Inflammatory macrophage treated with lipopolysaccharide for 4 hours (primary cell): ENCODE measurements around the gene MLXIPL.
A peak's percentile ranks its signal among the peaks of the same experiment; 100 is the strongest.
"Not testable (repeated sequence)": the region's sequence is repeated elsewhere in the genome, so short reads cannot be mapped to it uniquely, and the experiment has no call there.

Source experiments
- DNase-seq: peaks from one replicate; pipeline ENCODE4 v3.0.0-alpha.2; 2020

The MLXIPL gene

DNA sequence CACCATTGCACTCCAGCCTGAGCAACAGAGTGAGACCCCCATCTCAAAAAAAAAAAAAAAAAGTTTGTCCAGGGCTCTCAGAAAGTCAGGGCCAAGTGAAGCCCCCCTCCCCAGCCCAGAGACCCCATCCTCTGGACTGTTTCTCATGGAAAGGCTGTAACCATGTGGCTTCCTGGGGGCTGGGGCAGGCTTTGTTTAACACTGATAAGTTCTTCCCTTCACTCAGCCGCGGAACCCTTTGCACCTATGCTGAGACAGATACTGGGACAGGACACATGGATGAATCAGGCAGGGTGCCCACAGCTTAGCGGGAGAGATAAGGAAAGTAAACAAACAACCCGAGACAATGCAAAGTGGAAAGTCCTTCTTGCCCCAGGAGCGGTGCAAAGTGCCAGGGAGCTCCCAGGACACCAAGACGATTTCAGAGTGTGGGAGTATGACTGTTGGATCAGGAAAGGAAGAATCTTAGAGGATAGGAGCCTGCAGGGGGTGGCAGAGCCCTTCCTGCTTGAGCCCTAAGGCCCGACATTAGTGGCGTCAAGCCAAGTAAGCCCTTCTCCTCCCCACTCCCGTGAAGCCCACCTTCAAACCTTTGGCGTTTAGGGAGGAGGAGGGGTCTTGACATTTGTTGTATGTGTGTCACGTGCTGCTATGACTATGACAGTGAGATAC, 11.6 kb downstream of the MLXIPL start:
- peak; percentile 31 for DNase-seq

DNA sequence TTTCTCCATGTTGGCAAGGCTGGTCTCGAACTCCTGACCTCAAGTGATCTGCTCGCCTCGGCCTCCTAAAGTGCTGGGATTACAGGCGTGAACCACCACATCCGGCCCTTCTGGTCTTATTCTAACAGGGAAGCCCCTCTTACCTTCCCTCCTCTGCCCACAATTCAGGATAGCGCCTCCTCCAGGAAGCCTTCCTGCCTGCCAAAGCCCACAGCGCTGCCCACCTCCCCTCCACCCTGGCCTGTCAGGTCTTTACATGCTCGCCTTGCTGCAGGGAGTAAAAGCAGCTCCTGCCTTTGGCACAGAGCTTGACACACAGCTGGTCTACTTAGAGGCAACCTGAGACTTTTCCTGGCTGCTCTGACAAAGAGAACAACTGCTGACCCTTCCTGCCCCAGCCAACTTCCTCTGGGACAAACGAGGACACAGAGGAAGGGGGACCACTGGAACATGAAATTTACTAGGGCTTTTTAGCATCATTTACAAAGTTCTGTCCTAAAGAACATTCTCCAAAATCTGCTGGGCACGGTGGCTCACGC, 13.2 kb downstream of the MLXIPL start:
- no peak for DNase-seq

- DNase-seq = no peak
Measured at GRCh38 chr7:73610105-73610504, 14.2 kb downstream of the MLXIPL start.

DNA sequence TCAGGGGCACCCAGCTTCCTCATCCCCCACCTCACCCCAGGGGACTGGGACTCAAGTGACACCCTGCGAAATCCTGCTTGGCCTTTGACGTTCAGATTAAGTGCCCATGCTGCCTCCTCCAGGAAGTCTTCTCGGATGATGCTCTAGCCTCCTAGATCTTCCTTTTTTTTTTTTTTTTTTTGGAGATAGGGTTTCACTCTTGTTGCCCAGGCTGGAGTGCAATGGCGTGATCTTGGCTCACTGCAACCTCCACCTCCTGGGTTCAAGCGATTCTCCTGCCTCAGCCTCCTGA, 16.7 kb downstream of the MLXIPL start:
- not testable (repeated sequence) for DNase-seq

GRCh38 chr7:73606801-73607691, 17.3 kb downstream of the MLXIPL start:
- peak; percentile 30 for DNase-seq

DNA sequence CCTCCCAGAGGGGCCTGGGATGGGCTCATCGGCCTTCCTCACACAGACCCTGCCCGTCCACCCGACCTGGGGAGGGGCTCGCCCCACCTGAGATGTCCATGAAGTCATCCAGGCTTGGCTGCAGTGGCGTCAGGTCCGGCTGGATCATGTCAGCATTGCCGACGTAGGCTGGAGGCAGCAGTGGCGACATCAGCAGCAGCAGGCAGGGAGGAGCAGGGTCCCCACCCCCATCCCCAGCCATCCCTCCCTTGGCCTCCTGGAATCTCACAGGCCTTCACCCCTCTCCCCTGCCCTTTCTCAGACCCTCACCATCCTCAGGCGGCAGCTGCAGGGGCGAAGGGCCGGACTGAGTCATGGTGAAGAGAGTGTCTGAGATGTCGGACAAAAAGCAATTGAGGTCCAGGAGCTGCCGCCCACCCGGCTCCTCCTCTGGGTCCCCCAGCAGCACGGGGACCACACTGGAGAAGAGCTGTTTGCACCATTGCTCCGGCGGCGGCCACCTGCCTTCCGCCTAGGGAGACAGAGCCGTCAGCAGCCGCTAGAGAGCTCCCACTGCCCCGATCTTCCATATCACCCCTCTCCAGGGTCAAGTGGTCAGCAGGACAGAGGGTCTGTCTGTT, 18.6 kb downstream of the MLXIPL start:
- no peak for DNase-seq

DNA sequence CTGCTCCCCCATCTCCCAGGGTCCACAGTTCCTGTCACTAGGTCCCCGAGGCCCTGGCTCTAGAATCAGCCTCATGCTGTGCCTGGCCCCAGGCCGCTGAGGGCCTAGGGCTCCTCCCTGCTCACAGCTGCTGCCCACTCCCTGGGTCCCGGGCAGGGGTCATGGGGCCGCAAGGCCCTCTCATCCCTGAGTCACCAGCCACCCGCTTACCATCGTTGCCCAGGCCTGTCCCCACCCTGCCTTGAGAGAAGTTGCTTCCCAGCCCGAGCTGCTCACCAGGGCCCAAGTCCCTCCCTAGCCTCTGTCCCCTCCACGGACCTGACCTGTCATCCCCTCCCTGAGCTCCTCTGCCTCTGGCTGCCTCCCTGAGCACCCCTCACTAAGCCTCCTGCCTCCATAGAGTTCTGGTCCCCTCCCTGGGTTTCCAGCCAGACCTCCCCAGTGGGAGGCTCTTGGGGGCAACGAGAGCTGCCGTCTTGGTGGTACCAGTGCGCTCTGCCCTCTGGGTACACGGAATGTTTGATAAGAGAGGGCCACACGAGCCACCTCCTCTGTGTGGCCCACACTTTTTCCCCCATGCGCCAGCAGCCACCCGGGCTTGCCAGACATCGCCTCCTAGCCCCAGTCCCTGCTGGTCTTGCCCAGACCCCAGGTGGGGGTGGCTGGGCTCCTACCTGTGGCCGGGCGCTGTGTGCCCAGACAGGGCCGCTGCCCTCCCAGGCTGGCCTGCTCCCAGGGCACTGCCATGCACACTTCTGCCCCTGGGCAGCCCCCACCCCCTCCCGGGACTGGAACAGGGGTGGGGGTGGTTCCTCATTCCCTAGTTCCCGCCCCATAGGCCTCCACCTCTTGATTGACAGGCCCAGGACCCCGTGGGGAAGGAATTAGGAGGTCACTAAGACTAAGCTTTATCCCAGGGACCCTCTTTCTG, 21.3 kb downstream of the MLXIPL start:
- peak; percentile 75 for DNase-seq

DNA sequence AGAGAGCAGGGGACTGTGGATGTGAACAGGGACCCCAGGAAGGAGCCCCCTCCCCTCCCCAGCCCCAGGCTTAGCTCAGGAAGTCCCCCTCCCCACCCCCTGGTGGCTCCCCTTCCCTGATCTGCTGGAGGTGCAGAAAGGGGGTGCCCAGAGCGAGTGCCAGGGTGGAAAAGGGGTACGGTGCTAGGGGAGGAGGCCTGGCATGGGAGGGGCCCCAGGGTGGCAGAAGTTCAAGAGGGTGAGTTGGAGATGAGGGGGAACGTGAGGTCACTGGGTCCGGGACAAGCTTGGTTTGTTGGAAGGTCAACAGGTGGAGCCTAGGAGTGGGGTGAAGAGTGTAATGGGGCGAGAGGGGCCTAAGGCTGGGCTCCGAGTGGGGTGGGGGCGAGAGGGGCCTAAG, 24.4 kb downstream of the MLXIPL start:
- DNase-seq = no peak

DNA sequence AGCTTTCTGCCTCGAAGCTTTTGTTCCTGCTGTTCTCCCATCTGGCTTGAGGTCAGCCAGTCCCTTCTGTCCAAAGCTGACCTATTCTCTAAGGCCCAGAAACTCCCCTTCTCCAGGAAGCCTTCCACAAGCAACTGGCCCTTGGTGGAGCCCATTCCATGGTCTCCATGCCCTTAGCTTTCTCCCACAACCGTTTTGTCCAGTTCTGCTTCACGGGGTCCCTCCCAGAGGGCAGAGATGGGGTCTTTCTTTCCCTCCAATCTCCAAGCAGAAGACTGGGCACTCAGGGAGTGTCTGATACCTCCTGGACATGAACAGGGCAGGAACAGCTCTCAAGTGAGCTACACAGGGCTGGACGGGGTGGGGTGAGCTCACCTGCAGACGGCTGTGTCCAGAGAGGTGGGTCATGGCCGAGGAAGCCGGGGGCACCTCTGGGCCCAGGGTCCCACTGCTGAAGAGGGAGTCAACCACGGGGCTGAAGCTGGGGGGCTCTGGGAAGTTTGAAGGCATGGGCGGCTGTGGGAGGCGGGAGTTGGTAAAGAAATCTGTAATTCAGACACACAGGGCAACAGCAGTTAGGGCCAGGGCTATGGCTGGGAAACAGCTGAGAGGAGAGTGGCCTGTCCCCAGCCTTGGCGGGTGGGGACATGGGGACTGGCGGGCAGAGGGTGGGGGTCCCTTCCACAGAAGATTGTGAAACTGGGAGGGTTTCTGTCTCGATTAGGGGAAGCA, 25.0 kb downstream of the MLXIPL start:
- no peak for DNase-seq

DNA sequence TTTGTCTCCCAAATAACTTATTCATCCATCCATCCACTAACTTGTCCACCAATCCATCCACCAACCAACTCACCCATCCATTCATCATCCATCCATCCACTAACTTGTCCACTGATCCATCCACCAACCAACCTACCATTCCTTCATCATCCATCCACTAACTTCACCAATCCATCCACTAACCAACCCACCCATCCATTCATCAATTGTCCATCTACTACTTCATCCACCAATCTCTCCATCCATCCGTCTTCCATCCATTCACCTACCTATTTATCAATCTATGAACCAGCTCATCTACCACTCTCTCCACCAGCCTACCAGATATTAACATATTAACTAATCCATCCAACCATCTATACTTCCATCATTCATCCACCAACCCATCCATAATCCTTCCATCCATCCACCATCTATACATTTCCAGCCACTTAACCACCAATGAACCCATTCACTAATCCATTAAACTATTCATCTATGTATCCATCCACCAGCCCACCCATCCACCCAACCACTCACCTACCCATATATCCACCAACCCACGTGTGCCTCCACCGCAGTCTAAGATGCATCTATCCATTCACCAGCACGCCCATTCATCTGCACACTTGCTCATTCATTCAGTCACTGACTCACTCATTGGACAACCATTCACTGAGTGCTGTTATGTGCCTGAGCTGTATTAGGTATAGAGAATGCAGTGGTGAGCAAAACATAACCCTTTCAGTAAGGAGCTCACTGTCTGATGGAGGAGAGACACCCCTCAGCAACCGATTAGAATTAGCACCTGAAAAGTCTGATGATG, 26.1 kb downstream of the MLXIPL start:
- no peak for DNase-seq

GRCh38 chr7:73596191-73597065, 27.9 kb downstream of the MLXIPL start:
- DNase-seq = no peak

- no peak for DNase-seq
Measured at GRCh38 chr7:73595358-73595757, 29.0 kb downstream of the MLXIPL start.

GRCh38 chr7:73593207-73594045, 30.9 kb downstream of the MLXIPL start:
- no peak for DNase-seq

DNA sequence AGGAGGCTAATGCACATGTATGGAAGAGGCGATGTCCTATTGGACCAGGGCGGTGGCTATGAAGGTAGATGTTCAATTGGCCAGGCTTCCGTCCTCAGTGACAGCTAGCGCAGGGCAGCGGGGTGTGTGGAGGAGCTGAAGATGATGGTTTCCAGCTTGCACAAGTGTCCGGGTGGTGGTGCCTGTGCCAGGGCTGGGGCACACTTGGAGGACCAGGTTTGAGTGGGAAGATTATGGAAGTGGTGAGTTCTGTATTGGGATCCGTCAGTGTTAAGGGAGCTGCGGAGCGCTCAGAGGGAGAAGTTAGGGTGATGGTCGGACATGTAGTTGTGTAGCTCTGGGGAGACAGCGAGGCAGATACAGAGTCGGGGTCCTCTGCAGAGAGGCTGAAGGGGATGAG, 37.4 kb downstream of the MLXIPL start:
- DNase-seq = no peak

- DNase-seq = no peak
Measured at GRCh38 chr7:73585196-73585595, 39.1 kb downstream of the MLXIPL start.

- DNase-seq = peak; percentile 47
Measured at GRCh38 chr7:73582664-73583202, 41.6 kb downstream of the MLXIPL start.

DNA sequence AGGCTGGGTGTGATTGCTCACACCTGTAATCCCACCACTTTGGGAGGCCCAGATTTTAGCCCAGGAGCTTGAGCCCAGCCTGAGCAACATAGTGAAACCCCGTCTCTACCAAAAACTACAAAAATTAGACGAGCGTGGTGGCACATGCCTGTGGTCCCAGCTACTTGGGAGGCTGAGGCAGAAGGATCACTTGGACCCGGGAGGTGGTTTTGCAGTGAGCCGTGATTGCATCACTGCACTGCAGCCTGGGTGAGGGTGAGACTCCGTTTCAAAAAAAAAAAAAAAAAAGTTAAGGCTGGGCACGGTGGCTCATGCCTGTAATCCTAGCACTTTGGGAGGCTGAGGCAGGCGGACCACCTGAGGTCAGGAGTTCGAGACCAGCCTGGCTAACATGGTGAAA, 43.3 kb downstream of the MLXIPL start:
- not testable (repeated sequence) for DNase-seq

GRCh38 chr7:73578342-73579128, 45.8 kb downstream of the MLXIPL start, which contains the start of gene TBL2:
Gene TBL2 (minus strand): TSS chr7:73578579. CDS start chr7:73578549, 30 bp downstream.
- peak; percentile 99 for DNase-seq
